ENCODE data around the gene MFGE8.

Gene MFGE8

DNA sequence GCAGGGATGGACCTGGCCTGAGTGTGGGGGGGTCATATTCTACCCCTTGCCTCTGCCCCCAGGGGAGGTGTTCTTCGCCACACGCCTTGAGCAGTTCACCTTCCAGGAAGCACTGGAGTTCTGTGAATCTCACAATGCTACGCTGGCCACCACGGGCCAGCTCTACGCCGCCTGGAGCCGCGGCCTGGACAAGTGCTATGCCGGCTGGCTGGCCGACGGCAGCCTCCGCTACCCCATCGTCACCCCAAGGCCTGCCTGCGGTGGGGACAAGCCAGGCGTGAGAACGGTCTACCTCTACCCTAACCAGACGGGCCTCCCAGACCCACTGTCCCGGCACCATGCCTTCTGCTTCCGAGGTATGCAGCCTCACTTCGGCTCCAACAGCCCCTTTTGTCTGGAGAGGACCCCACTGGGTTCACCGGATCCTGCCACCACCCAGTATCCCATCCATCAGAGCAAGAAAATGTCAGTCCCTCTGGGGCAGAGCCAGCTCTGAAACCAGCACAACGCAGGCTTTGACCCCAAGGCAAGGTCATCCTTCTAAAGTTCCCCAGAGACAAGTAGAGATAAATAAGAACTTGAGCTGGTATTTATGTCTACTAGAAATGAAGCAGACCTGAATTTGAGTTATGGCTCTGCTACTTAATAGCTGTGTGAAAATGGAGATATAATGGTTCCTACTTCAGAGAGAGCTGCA is 63.7 kb downstream of the MFGE8 start:
- TF ChIP-seq, protein P1, sequence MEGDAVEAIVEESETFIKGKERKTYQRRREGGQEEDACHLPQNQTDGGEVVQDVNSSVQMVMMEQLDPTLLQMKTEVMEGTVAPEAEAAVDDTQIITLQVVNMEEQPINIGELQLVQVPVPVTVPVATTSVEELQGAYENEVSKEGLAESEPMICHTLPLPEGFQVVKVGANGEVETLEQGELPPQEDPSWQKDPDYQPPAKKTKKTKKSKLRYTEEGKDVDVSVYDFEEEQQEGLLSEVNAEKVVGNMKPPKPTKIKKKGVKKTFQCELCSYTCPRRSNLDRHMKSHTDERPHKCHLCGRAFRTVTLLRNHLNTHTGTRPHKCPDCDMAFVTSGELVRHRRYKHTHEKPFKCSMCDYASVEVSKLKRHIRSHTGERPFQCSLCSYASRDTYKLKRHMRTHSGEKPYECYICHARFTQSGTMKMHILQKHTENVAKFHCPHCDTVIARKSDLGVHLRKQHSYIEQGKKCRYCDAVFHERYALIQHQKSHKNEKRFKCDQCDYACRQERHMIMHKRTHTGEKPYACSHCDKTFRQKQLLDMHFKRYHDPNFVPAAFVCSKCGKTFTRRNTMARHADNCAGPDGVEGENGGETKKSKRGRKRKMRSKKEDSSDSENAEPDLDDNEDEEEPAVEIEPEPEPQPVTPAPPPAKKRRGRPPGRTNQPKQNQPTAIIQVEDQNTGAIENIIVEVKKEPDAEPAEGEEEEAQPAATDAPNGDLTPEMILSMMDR (IDR thresholded peaks at IDR 0.05; ENCODE audit: insufficient read depth, low read length, poor library complexity, severe bottlenecking), result no peak
- DNase-seq (ENCODE audit: extremely low read depth, insufficient read length), result no peak
- Histone ChIP-seq H3K36me3 (ENCODE audit: control insufficient read depth, insufficient read depth, low read length) (no peaks in the 10 kb centered on the region), H3K27me3 (replicated peaks; ENCODE audit: control insufficient read depth, insufficient read depth, low read length) (peaks cover 1% of the 10 kb centered on the region; the same call in 1 of the 2 replicates), H3K4me3 (replicated peaks; ENCODE audit: low read depth, low read length) (no peak overlapping the region)

Measured in GM06990 (cell line).